GM13976 (cell line): ENCODE results near the gene SLN.
"Not testable (repeated sequence)": the region's sequence is repeated elsewhere in the genome, so short reads cannot be mapped to it uniquely, and the experiment has no call there.

Source experiments
- DNase-seq: peaks from one replicate; pipeline ENCODE4 v3.0.0; 2012; ENCODE audit warnings: low spot score
- CTCF ChIP-seq: IDR thresholded peaks from 2 replicates; pipeline ENCODE4 v1.5.1; 2012; ENCODE audit warnings: borderline replicate concordance, mild to moderate bottlenecking; ENCODE audit not compliant: insufficient read depth; ENCODE audit errors: extremely low read depth, missing control alignments, control extremely low read depth
- in situ Hi-C: fragments of 300-500 bp; cut with MboI; formaldehyde crosslinking; loops from one replicate; pipeline ENCODE4 v1.12.0; 2022; ENCODE audit warnings: low sequenced_read_pairs, mixed read lengths, inconsistent platforms; ENCODE audit not compliant: unreplicated experiment

SLN gene

GRCh38 chr11:107711861-107712755 is at the start of gene SLN:
SLN (minus strand) TSS chr11:107712056.
- TF ChIP-seq CTCF, result no peak
- DNase-seq, result no peak
- in situ Hi-C loops, result no loop called here

- DNase-seq, in situ Hi-C loops: not testable (repeated sequence)
Measured at GRCh38 chr11:107758719-107759355, 47.0 kb upstream of the SLN start.

- DNase-seq, result no peak
- in situ Hi-C loops, result no loop called here
- TF ChIP-seq CTCF, result no peak
Measured at GRCh38 chr11:107757661-107758060, 45.8 kb upstream of the SLN start.

GRCh38 chr11:107756553-107756952 is 44.7 kb upstream of the SLN start:
- TF ChIP-seq CTCF, result no peak
- in situ Hi-C loops, result no loop called here

GRCh38 chr11:107752949-107753822 is 41.3 kb upstream of the SLN start:
- in situ Hi-C loops, result no loop called here
- no peak for TF ChIP-seq CTCF
- no peak for DNase-seq

More at GRCh38 chr11:107756553-107756952, 44.7 kb upstream of the SLN start:
- no peak for DNase-seq

- in situ Hi-C loops, result no loop called here
- no peak for DNase-seq
- TF ChIP-seq CTCF, result no peak
Measured at GRCh38 chr11:107752508-107752907, 40.7 kb upstream of the SLN start.

- in situ Hi-C loops, result no loop called here
- TF ChIP-seq CTCF, result no peak
- no peak for DNase-seq
Measured at GRCh38 chr11:107751082-107751481, 39.2 kb upstream of the SLN start.
